H9 (cell line): Measurements from ENCODE around the gene POC1B. TPM values are rescaled to one million over a fixed set of nuclear protein-coding genes. Genes with fewer than 3 reads are reported as not detected.

Experiments
- DNase-seq: peaks from one replicate; pipeline ENCODE4 v3.0.0-alpha.2; 2017
- H2AFZ ChIP-seq: one replicate; pipeline ENCODE4 v1.6.1; 2013; ENCODE audit warnings: mild to moderate bottlenecking, low read length, control low read depth, moderate library complexity
- H2AK5ac ChIP-seq: 2 replicates; pipeline ENCODE4 v1.6.1; 2013; ENCODE audit warnings: low read length, control low read depth, mixed read lengths; ENCODE audit not compliant: insufficient read length
- H2BK120ac ChIP-seq: one replicate; pipeline ENCODE4 v1.6.1; 2013; ENCODE audit warnings: low read depth, mild to moderate bottlenecking, low read length, control low read depth, inconsistent platforms; ENCODE audit not compliant: poor library complexity, severe bottlenecking
- H2BK12ac ChIP-seq: 2 replicates; pipeline ENCODE4 v1.6.1; 2013; ENCODE audit warnings: low read length, control low read depth, mixed read lengths, low read depth; ENCODE audit not compliant: insufficient read length
- H2BK15ac ChIP-seq: 2 replicates; pipeline ENCODE4 v1.6.1; 2013; ENCODE audit warnings: low read depth, low read length, control low read depth
- H2BK20ac ChIP-seq: one replicate; pipeline ENCODE4 v1.6.1; 2013; ENCODE audit warnings: low read depth, mild to moderate bottlenecking, low read length, control low read depth, inconsistent platforms; ENCODE audit not compliant: poor library complexity, severe bottlenecking
- H2BK5ac ChIP-seq: 2 replicates; pipeline ENCODE4 v1.6.1; 2013; ENCODE audit warnings: low read length, control low read depth, mixed read lengths; ENCODE audit not compliant: insufficient read length
- H3K14ac ChIP-seq: 2 replicates; pipeline ENCODE4 v1.6.1; 2013; ENCODE audit warnings: low read length, control low read depth; ENCODE audit not compliant: insufficient read depth
- H3K18ac ChIP-seq: 2 replicates; pipeline ENCODE4 v1.6.1; 2013; ENCODE audit warnings: low read depth, mild to moderate bottlenecking, mixed read lengths, low read length, control low read depth; ENCODE audit not compliant: insufficient read length
- H3K23ac ChIP-seq: 2 replicates; pipeline ENCODE4 v1.6.1; 2013; ENCODE audit warnings: low read length, control low read depth, mixed read lengths, low read depth; ENCODE audit not compliant: insufficient read length
- H3K23me2 ChIP-seq: 2 replicates; pipeline ENCODE4 v1.6.1; 2013; ENCODE audit warnings: low read depth, mild to moderate bottlenecking, mixed read lengths, low read length, control low read depth; ENCODE audit not compliant: insufficient read length, poor library complexity, severe bottlenecking
- H3K27ac ChIP-seq: 2 replicates; pipeline ENCODE4 v1.5.1; 2013; ENCODE audit warnings: low read length, control low read depth, mixed read lengths, low read depth; ENCODE audit not compliant: insufficient read length
- H3K27me3 ChIP-seq: 2 replicates; pipeline ENCODE4 v1.6.1; 2013; ENCODE audit warnings: low read length, control low read depth, inconsistent platforms; ENCODE audit not compliant: insufficient read depth
- H3K4ac ChIP-seq: 2 replicates; pipeline ENCODE4 v1.6.1; 2013; ENCODE audit warnings: low read depth, mild to moderate bottlenecking, control low read depth, inconsistent platforms, low read length, moderate library complexity
- H3K4me1 ChIP-seq: 2 replicates; pipeline ENCODE4 v1.6.1; 2013; ENCODE audit warnings: low read length, control low read depth, inconsistent platforms; ENCODE audit not compliant: insufficient read depth
- H3K4me2 ChIP-seq: 2 replicates; pipeline ENCODE4 v1.6.1; 2013; ENCODE audit warnings: low read length, control low read depth, mixed read lengths; ENCODE audit not compliant: insufficient read length, insufficient read depth
- H3K56ac ChIP-seq: 2 replicates; pipeline ENCODE4 v1.6.1; 2013; ENCODE audit warnings: low read depth, mild to moderate bottlenecking, mixed read lengths, low read length, control low read depth; ENCODE audit not compliant: insufficient read length
- H3K79me1 ChIP-seq: 2 replicates; pipeline ENCODE4 v1.6.1; 2013; ENCODE audit warnings: low read depth, mild to moderate bottlenecking, moderate library complexity, low read length, control low read depth, inconsistent platforms; ENCODE audit not compliant: insufficient read depth, poor library complexity, severe bottlenecking
- H3K79me2 ChIP-seq: 2 replicates; pipeline ENCODE4 v1.6.1; 2013; ENCODE audit warnings: low read length, control low read depth, inconsistent platforms; ENCODE audit not compliant: insufficient read depth
- H3K9ac ChIP-seq: 2 replicates; pipeline ENCODE4 v1.6.1; 2013; ENCODE audit warnings: low read length, control low read depth, mixed read lengths; ENCODE audit not compliant: insufficient read length; ENCODE audit errors: extremely low read depth
- H3K9me3 ChIP-seq: one replicate; pipeline ENCODE4 v1.6.1; 2013; ENCODE audit warnings: low read depth, low read length, inconsistent platforms; ENCODE audit not compliant: control insufficient read depth
- H3T11ph ChIP-seq: one replicate; pipeline ENCODE4 v1.6.1; 2013; ENCODE audit warnings: mild to moderate bottlenecking, low read length, control low read depth, inconsistent platforms
- H4K20me1 ChIP-seq: one replicate; pipeline ENCODE4 v1.6.1; 2013; ENCODE audit not compliant: control insufficient read depth, insufficient read length, insufficient read depth
- H4K5ac ChIP-seq: 2 replicates; pipeline ENCODE4 v1.6.1; 2013; ENCODE audit warnings: low read depth, mild to moderate bottlenecking, mixed read lengths, low read length, control low read depth; ENCODE audit not compliant: insufficient read length
- H4K8ac ChIP-seq: replicated peaks from 2 replicates; pipeline ENCODE4 v1.6.1; 2013; ENCODE audit warnings: low read length, control low read depth, mixed read lengths, low read depth; ENCODE audit not compliant: insufficient read length
- H4K91ac ChIP-seq: 2 replicates; pipeline ENCODE4 v1.6.1; 2013; ENCODE audit warnings: low read depth, mild to moderate bottlenecking, moderate library complexity, mixed read lengths, low read length, control low read depth; ENCODE audit not compliant: insufficient read length
- H3K27ac Mint-ChIP-seq, 3 experiments: 2 replicates in 2 of 3; 3 replicates in 1 of 3; pipeline ENCODE4 v1.8.0; 2020 to 2021; ENCODE audit warnings: mixed read lengths in 3 of 3, mild to moderate bottlenecking in 1 of 3, moderate library complexity in 1 of 3
- H3K27me3 Mint-ChIP-seq: 2 replicates; pipeline ENCODE4 v1.8.0; 2021; ENCODE audit warnings: low read depth, mild to moderate bottlenecking, moderate library complexity, mixed read lengths
- H3K36me3 Mint-ChIP-seq, 3 experiments: 2 replicates in 2 of 3; 3 replicates in 1 of 3; pipeline ENCODE4 v1.8.0; 2020 to 2021; ENCODE audit warnings: low read depth in 3 of 3, mixed read lengths in 3 of 3; ENCODE audit not compliant: insufficient read depth in 1 of 3
- H3K4me1 Mint-ChIP-seq, 2 experiments: 2 replicates each; pipeline ENCODE4 v1.8.0; 2020; ENCODE audit warnings: mixed read lengths in 2 of 2
- H3K4me3 Mint-ChIP-seq, 2 experiments: 2 replicates in 1 of 2; 3 replicates in 1 of 2; pipeline ENCODE4 v1.8.0; 2020 to 2021; ENCODE audit warnings: mild to moderate bottlenecking in 2 of 2, mixed read lengths in 2 of 2, moderate library complexity in 1 of 2
- H3K9me3 Mint-ChIP-seq, 2 experiments: 2 replicates in 1 of 2; 3 replicates in 1 of 2; pipeline ENCODE4 v1.8.0; 2020; ENCODE audit warnings: mild to moderate bottlenecking in 2 of 2, mixed read lengths in 2 of 2, moderate library complexity in 1 of 2
- CTCF ChIP-seq: fragments of 200-600 bp; sonication (generic); conservative IDR thresholded peaks from 3 replicates; pipeline ENCODE4 v1.8.0; 2021; ENCODE audit warnings: antibody characterized with exemption, mild to moderate bottlenecking
- WGBS: extraction: QIAGEN DNeasy Blood & Tissue Kit; methylation state at CpG from one replicate; pipeline ENCODE4 v1.1.7; 2013; ENCODE audit warnings: missing lambda C conversion rate, low lambda C conversion rate, mixed read lengths; ENCODE audit not compliant: insufficient read length; ENCODE audit errors: extremely low coverage; 5-methylcytosine and 5-hydroxymethylcytosine counted together
- total RNA-seq: library from RNA; stranded (reverse); gene quantifications from 2 replicates; pipeline ENCODE4 v1.2.1, GENCODE V29; 2021

POC1B gene
- total RNA-seq, 1 experiment from 2014 or later: 12.5 TPM

- no peak overlapping the region for H3K14ac ChIP-seq
- no peak overlapping the region for H4K8ac ChIP-seq
- no peak overlapping the region for H2BK20ac ChIP-seq
- H3K79me1 ChIP-seq: no peaks in the 10 kb centered on the region
- no peak overlapping the region for H2BK120ac ChIP-seq
- no peak overlapping the region for H4K91ac ChIP-seq
- H3K9me3 Mint-ChIP-seq: no peaks in the 10 kb centered on the region
- whole genome bisulfite sequencing: no CpG with 5 or more reads among the region's 4 CpGs
- H3K23me2 ChIP-seq: peaks cover 10% of the 10 kb centered on the region
- H3T11ph ChIP-seq: no peak overlapping the region
- H3K79me2 ChIP-seq: no peaks in the 10 kb centered on the region
- H2BK12ac ChIP-seq: no peak overlapping the region
- H3K9ac ChIP-seq: no peak overlapping the region
- H4K5ac ChIP-seq: no peak overlapping the region
- no peak overlapping the region for H3K18ac ChIP-seq
- no peak overlapping the region for H3K23ac ChIP-seq
- no peak overlapping the region for H3K27ac ChIP-seq
- no peak overlapping the region for H2BK5ac ChIP-seq
- peaks cover 2% of the 10 kb centered on the region for H3K27me3 Mint-ChIP-seq
- TF ChIP-seq CTCF: no peak
- H3K4me1 ChIP-seq: no peaks in the 10 kb centered on the region
- H2BK15ac ChIP-seq: no peak overlapping the region
- no peak for DNase-seq
- H3K4ac ChIP-seq: no peak overlapping the region
- H4K20me1 ChIP-seq: no peaks in the 10 kb centered on the region
- no peak overlapping the region for H3K4me2 ChIP-seq
- no peaks in the 10 kb centered on the region for H3K9me3 ChIP-seq
- H3K4me3 Mint-ChIP-seq: peak overlapping the region in 1 of 2 experiments; percentile 18; a peak in 1 of 5 replicates
- H2AK5ac ChIP-seq: no peak overlapping the region
- peaks cover 4 to 5% (median 5%) of the 10 kb centered on the region in 3 experiments; a peak in 6 of 7 replicates for H3K36me3 Mint-ChIP-seq
- H3K56ac ChIP-seq: no peak overlapping the region
- no peak overlapping the region for H2AFZ ChIP-seq
- H3K27ac Mint-ChIP-seq: no peak overlapping the region
- H3K27me3 ChIP-seq: no peaks in the 10 kb centered on the region
- peaks cover 7 to 9% of the 10 kb centered on the region in 2 experiments for H3K4me1 Mint-ChIP-seq
Observed at GRCh38 chr12:89528434-89528833, 2.6 kb upstream of the POC1B start.
